ENCODE measurements around the gene FBLN1. TPM values are rescaled to one million over a fixed set of nuclear protein-coding genes. Genes with fewer than 3 reads are reported as not detected.

The FBLN1 gene
- total and polyA plus RNA-seq, 2 of the 13 experiments (the other 11 are each of a cell fraction or from before 2014, with no cell fraction given), result 37.3 to 103 TPM

DNA sequence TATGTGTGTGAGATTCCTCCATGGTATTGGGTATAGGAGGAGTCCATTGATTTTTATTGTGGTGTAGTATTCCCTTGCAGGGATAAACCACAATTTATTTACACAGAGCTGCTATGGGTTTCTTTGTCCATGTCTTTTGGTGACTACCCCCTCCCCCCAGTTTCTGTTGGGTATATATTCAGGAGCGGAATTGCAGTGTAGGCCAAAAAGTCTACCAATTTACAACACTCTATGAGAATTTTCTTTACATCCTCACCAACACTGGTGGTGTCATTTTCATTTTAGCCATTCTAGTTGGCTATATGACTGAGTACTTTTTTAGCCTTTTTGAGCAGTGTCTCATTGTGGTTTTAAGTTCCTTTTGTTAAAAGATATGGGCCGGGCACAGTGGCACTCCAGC lies 113.7 kb downstream of the FBLN1 start:
- H3K4me2 ChIP-seq (ENCODE audit: low read depth, low read length), result no peak overlapping the region
- H3K9ac ChIP-seq (ENCODE audit: insufficient read depth, low read depth, low read length), result no peak overlapping the region
- H3K27me3 ChIP-seq (ENCODE audit: control insufficient read depth in 1 of 2, insufficient read depth in 2 of 2, low read length in 2 of 2), result peaks cover 0 to 11% of the 10 kb centered on the region in 2 experiments; a peak in 3 of 5 replicates
- H2AFZ ChIP-seq (ENCODE audit: low read length), result no peak overlapping the region
- H3K79me2 ChIP-seq (ENCODE audit: insufficient read depth, low read length), result no peaks in the 10 kb centered on the region
- no TSS peak for BruUV-seq (replicated peaks)
- CTCF ChIA-PET (ENCODE audit: low intra/inter-chr PET ratio, low total read pairs), result no interaction called here
- TF ChIP-seq RCOR2 (CRISPR knock-in tag; IDR thresholded peaks at IDR 0.05) (no peak), KLF12 (CRISPR knock-in tag; IDR thresholded peaks at IDR 0.05; ENCODE audit: borderline replicate concordance) (no peak), ZNF577 (CRISPR knock-in tag; IDR thresholded peaks at IDR 0.05; ENCODE audit: borderline replicate concordance, low read depth) (no peak), ZNF225 (CRISPR knock-in tag; IDR thresholded peaks at IDR 0.05) (no peak), ZFYVE20 (CRISPR knock-in tag; IDR thresholded peaks at IDR 0.05; ENCODE audit: borderline replicate concordance, low read depth) (no peak), ZNF138 (CRISPR knock-in tag; IDR thresholded peaks at IDR 0.05; ENCODE audit: low read depth) (no peak), GTF2F1 (IDR thresholded peaks at IDR 0.05; ENCODE audit: low read length) (no peak), KLF9 (CRISPR knock-in tag; IDR thresholded peaks at IDR 0.05; ENCODE audit: low read depth) (no peak), KDM3A (CRISPR knock-in tag; IDR thresholded peaks at IDR 0.05; ENCODE audit: low read depth) (no peak)
- TF ChIP-seq, protein P1, sequence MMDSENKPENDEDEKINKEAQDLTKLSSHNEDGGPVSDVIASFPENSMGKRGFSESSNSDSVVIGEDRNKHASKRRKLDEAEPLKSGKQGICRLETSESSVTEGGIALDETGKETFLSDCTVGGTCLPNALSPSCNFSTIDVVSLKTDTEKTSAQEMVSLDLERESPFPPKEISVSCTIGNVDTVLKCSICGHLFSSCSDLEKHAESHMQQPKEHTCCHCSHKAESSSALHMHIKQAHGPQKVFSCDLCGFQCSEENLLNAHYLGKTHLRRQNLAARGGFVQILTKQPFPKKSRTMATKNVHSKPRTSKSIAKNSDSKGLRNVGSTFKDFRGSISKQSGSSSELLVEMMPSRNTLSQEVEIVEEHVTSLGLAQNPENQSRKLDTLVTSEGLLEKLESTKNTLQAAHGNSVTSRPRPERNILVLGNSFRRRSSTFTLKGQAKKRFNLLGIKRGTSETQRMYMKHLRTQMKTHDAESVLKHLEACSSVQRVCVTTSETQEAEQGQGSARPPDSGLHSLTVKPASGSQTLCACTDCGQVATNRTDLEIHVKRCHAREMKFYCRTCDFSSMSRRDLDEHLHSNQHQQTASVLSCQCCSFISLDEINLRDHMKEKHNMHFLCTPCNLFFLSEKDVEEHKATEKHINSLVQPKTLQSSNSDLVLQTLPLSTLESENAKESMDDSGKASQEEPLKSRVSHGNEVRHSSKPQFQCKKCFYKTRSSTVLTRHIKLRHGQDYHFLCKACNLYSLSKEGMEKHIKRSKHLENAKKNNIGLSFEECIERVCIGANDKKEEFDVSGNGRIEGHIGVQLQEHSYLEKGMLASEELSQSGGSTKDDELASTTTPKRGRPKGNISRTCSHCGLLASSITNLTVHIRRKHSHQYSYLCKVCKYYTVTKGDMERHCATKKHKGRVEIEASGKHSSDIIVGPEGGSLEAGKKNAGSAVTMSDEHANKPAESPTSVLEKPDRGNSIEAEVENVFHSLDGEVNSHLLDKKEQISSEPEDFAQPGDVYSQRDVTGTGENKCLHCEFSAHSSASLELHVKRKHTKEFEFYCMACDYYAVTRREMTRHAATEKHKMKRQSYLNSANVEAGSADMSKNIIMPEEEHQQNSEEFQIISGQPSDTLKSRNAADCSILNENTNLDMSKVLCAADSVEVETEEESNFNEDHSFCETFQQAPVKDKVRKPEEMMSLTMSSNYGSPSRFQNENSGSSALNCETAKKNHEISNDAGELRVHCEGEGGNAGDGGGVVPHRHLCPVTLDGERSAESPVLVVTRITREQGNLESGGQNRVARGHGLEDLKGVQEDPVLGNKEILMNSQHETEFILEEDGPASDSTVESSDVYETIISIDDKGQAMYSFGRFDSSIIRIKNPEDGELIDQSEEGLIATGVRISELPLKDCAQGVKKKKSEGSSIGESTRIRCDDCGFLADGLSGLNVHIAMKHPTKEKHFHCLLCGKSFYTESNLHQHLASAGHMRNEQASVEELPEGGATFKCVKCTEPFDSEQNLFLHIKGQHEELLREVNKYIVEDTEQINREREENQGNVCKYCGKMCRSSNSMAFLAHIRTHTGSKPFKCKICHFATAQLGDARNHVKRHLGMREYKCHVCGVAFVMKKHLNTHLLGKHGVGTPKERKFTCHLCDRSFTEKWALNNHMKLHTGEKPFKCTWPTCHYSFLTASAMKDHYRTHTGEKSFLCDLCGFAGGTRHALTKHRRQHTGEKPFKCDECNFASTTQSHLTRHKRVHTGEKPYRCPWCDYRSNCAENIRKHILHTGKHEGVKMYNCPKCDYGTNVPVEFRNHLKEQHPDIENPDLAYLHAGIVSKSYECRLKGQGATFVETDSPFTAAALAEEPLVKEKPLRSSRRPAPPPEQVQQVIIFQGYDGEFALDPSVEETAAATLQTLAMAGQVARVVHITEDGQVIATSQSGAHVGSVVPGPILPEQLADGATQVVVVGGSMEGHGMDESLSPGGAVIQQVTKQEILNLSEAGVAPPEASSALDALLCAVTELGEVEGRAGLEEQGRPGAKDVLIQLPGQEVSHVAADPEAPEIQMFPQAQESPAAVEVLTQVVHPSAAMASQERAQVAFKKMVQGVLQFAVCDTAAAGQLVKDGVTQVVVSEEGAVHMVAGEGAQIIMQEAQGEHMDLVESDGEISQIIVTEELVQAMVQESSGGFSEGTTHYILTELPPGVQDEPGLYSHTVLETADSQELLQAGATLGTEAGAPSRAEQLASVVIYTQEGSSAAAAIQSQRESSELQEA (CRISPR knock-in tag; IDR thresholded peaks at IDR 0.05; ENCODE audit: not compliant biosample characterization), result no peak
- peaks cover 7% of the 10 kb centered on the region for H3K9me3 ChIP-seq (ENCODE audit: low read length)
- H4K20me1 ChIP-seq (ENCODE audit: insufficient read depth, low read length), result no peaks in the 10 kb centered on the region
- in situ Hi-C loops (cut with HindIII; ENCODE audit: extremely low pct_ligation_motif_present, low pct_unique_long_range_greater_than_20kb) (loop anchor here (5.0 kb wide), 1 partner anchor 1976 kb away; no protein-coding TSS in a partner anchor), intact Hi-C loops (cut with micrococcal nuclease; ENCODE audit: unreplicated experiment) (no loop called here)
- ATAC-seq (no peak), DNase-seq (ENCODE audit: low spot score) (no peak), FAIRE-seq (no peak)
- no peak overlapping the region for H3K27ac ChIP-seq (ENCODE audit: extremely low read length, insufficient read depth, low read length)
- POLR2A ChIA-PET, result no interaction called here
- WGBS (ENCODE audit: low lambda C conversion rate), result 43% methylated on average over 2 of the region's 2 CpGs
- no peaks in the 10 kb centered on the region for H3K36me3 ChIP-seq (replicated peaks in 1 of 2; ENCODE audit: control insufficient read depth in 1 of 2, insufficient read depth in 2 of 2, low read length in 2 of 2)
- no peak overlapping the region for H3K4me3 ChIP-seq (replicated peaks in 1 of 3; ENCODE audit: insufficient read depth in 1 of 3, low read depth in 2 of 3, low read length in 3 of 3)
- H3K4me1 ChIP-seq (ENCODE audit: insufficient read depth, low read length), result peaks cover 5% of the 10 kb centered on the region; the same call in 1 of the 2 replicates

Data from HepG2 (cell line).